ENCODE results near the gene CAPG. TPM values are rescaled to one million over a fixed set of nuclear protein-coding genes. Genes with fewer than 3 reads are reported as not detected.

CAPG gene
- total and polyA plus RNA-seq, 10 of the 15 experiments (the other 5 are each of a cell fraction or from before 2014, with no cell fraction given) = 26.3 to 192 (median 100) TPM

- ChIA-PET SMC1A (ENCODE audit: uncharacterized antibody, unreplicated experiment) (no interaction called here), CTCF (no interaction called here), POLR2A (no interaction called here), RAD21 (ENCODE audit: unreplicated experiment) (no interaction called here)
- Histone ChIP-seq H2AFZ (ENCODE audit: control insufficient read depth, low read depth, low read length) (no peak overlapping the region), H3K9ac (ENCODE audit: control insufficient read depth, insufficient read depth, low read length) (no peak overlapping the region), H3K4me1 (ENCODE audit: control insufficient read depth, insufficient read depth, low read length) (no peaks in the 10 kb centered on the region), H3K9me3 (replicated peaks; ENCODE audit: control insufficient read depth, insufficient read depth, low read length) (no peaks in the 10 kb centered on the region), H3K36me3 (ENCODE audit: control insufficient read depth in 2 of 2, insufficient read depth in 2 of 2, low read length in 1 of 2) (no peaks in the 10 kb centered on the region), H4K20me1 (ENCODE audit: control insufficient read depth, insufficient read depth) (no peaks in the 10 kb centered on the region), H3K27me3 (replicated peaks in 1 of 2; ENCODE audit: control insufficient read depth in 2 of 2, insufficient read depth in 2 of 2, low read length in 1 of 2) (no peaks in the 10 kb centered on the region; a peak in 1 of 4 replicates), H3K27ac (ENCODE audit: control insufficient read depth, insufficient read depth) (no peak overlapping the region), H3K4me2 (ENCODE audit: control insufficient read depth, insufficient read depth) (no peak overlapping the region), H3K4me3 (no peak overlapping the region), H3K79me2 (ENCODE audit: control insufficient read depth, insufficient read depth, low read length) (no peaks in the 10 kb centered on the region)
- DNase-seq (ENCODE audit: low read depth, low spot score) = no peak
- BruUV-seq (replicated peaks) = no TSS peak
- intact Hi-C loops (cut with micrococcal nuclease; ENCODE audit: unreplicated experiment) = no loop called here
- in situ Hi-C loops (cut with MboI) = no loop called here
- 23% methylated on average over 1 of the region's 1 CpG for WGBS (ENCODE audit: insufficient coverage, insufficient replicate concordance, low lambda C conversion rate, missing lambda C conversion rate)
- no peak for ATAC-seq
- FAIRE-seq = no peak
- TF ChIP-seq ATF3 (IDR thresholded peaks at IDR 0.05; ENCODE audit: borderline replicate concordance, extremely low read depth, low read depth, low read length) (no peak), JUND (IDR thresholded peaks at IDR 0.05; ENCODE audit: low read depth, low read length) (no peak), CUX1 (IDR thresholded peaks at IDR 0.05; ENCODE audit: insufficient replicate concordance, low read depth, low read length) (no peak), POLR2AphosphoS2 (IDR thresholded peaks at IDR 0.05; ENCODE audit: low read depth, low read length) (no peak), IKZF2 (IDR thresholded peaks at IDR 0.05) (no peak), FOXK2 (IDR thresholded peaks at IDR 0.05) (no peak), MYC (IDR thresholded peaks at IDR 0.05; ENCODE audit: insufficient read depth, insufficient read length, insufficient replicate concordance, low read length, severe bottlenecking) (no peak), ZNF207 (IDR thresholded peaks at IDR 0.05; ENCODE audit: borderline replicate concordance) (no peak), NFXL1 (IDR thresholded peaks at IDR 0.05; ENCODE audit: borderline replicate concordance) (no peak), SMAD5 (IDR thresholded peaks at IDR 0.05; ENCODE audit: low read depth) (no peak), E2F4 (IDR thresholded peaks at IDR 0.05; ENCODE audit: low read depth, low read length) (no peak), EED (IDR thresholded peaks at IDR 0.05; ENCODE audit: low read depth) (no peak), WRNIP1 (IDR thresholded peaks at IDR 0.05; ENCODE audit: borderline replicate concordance, low read depth, low read length) (no peak), MYB (IDR thresholded peaks at IDR 0.05; ENCODE audit: borderline replicate concordance, low read depth, low read length) (no peak), ATF7 (IDR thresholded peaks at IDR 0.05; ENCODE audit: low read depth) (no peak), ZSCAN29 (IDR thresholded peaks at IDR 0.05) (no peak), HDGF (IDR thresholded peaks at IDR 0.05) (no peak), CHD2 (IDR thresholded peaks at IDR 0.05; ENCODE audit: borderline replicate concordance, low read depth, low read length) (no peak), NFYA (IDR thresholded peaks at IDR 0.05; ENCODE audit: borderline replicate concordance, low read depth, low read length) (no peak)
Observed at GRCh38 chr2:85459771-85460170, 49.6 kb upstream of the CAPG start.
